ENCODE data around the gene SCNN1G.

DNA sequence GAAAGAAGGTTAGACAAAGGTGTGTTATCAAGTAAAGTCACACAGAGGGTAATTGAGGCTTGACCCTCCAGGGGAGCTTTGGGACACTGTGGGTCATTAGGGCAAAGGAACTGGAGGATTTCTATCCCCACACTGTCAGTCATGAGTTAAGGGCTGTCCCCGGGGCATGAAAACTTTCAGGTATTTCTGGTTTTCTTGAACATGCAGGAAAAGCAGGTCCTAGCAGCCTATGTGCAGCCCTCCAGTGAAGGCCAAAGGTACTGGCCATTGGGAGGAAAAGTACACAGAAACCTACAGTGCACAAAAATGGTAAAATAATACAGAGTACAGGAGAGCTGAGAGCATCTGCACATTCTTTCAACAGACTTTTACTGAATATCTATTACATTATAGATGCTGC, 75.1 kb downstream of the SCNN1G start:
- TF ChIP-seq, protein P1, sequence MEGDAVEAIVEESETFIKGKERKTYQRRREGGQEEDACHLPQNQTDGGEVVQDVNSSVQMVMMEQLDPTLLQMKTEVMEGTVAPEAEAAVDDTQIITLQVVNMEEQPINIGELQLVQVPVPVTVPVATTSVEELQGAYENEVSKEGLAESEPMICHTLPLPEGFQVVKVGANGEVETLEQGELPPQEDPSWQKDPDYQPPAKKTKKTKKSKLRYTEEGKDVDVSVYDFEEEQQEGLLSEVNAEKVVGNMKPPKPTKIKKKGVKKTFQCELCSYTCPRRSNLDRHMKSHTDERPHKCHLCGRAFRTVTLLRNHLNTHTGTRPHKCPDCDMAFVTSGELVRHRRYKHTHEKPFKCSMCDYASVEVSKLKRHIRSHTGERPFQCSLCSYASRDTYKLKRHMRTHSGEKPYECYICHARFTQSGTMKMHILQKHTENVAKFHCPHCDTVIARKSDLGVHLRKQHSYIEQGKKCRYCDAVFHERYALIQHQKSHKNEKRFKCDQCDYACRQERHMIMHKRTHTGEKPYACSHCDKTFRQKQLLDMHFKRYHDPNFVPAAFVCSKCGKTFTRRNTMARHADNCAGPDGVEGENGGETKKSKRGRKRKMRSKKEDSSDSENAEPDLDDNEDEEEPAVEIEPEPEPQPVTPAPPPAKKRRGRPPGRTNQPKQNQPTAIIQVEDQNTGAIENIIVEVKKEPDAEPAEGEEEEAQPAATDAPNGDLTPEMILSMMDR (IDR thresholded peaks at IDR 0.05): no peak
- no peak for TF ChIP-seq EP300 (IDR thresholded peaks at IDR 0.05)

Measured in ovary (tissue), 3 donors.